HG02973 (cell line): ENCODE measurements around the gene TIMP3.

Source experiments
- ATAC-seq: cut with Tn5 transposase; IDR thresholded peaks from one replicate; pipeline ENCODE4 v1.9.1; 2021; ENCODE audit warnings: moderate library complexity; ENCODE audit not compliant: unreplicated experiment

The TIMP3 gene

DNA sequence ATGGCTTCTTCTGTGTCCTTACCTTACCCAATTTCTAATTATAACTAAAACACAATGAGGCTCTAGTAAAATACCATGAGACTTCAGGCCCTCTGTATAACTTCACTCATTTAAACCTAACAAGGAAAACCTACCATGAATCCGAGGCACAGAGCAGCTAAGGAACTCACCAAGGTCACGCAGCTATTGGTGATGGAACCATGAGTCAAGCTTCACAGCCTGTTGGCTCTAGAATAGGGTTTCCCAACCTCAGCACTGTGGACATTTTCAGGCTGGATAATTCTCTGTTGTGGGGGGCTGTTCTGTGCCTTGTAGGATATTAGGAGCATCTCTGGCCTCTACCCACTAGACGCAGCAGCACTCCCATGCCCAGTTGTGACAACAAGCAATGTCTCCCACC, 75.7 kb downstream of the TIMP3 start:
- ATAC-seq, result no peak

DNA sequence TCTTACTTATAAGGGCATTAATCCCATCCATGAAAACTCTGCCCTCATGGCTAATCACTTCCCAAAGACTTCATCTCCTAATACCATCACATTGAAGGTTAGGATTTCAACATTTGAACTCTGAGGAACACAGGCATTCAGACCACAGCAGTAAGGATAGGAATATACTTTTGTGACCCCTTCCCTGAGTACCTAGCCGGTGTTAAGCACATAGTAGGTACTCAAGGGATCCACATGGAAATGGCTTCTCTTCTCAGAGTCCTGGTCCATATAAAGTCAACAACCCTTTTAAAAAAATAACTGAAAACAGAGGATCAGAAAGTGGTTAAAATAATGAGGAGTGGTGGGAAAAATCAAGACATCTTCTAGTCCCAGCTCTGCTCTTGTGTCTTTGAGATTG, 78.0 kb downstream of the TIMP3 start:
- ATAC-seq, result no peak

- ATAC-seq, result no peak
These were observed 78.6 kb downstream of the TIMP3 start for GRCh38 chr22:32880061-32880460.

DNA sequence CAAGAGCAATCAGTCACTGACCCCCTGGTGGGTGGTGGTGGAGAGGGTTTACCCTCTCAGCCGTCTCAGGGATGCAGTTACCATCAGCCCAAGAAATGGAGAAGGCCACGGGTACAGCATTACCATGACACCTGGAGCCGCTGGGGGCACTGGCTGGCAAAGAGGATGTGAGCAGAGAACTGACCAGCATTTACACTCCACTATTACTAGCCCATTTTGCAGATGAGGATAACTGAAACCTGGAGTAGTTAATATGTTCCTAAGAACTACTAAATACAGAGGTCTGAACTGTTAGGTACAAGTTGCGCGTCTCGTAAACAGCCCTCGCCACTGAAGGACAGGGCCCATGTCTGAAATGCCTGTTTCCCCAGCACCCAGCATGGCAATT, 79.0 kb downstream of the TIMP3 start:
- ATAC-seq, result no peak

DNA sequence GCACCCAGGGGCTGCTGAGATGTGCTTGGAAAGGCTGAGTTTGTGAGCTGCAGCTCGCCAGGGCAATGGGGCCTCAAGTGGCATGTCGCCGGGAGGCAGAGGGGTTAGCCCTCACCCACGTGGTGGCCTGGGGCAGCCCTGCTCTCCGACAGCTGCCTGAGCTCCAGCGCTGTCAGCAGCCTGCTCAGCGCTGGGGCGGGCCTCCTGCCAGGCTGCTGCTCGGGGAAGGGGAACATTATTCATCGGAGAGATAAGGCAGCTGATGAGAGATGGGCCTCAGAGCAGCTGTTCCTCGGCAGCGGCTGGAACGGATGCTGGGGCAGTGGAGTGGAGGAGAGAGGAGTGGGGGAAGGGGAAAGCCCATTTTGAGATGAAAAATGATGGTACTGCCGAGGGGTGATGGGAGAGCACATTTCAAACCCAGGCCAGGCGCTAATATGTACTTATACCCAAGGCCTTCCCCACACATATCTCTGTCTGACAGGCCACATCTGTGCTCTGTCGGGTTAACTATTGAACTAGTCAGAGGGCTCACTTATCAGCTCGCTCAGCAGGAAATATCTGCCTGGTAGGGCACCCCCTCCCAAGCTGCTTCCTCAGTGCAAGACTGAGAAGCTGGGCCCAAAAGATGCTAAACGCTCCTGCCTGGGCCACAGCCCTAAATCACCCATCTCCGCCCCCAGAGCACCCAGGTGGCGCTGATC, 79.5 kb downstream of the TIMP3 start:
- no peak for ATAC-seq

GRCh38 chr22:32882360-32882755, 80.9 kb downstream of the TIMP3 start:
- ATAC-seq, result no peak

DNA sequence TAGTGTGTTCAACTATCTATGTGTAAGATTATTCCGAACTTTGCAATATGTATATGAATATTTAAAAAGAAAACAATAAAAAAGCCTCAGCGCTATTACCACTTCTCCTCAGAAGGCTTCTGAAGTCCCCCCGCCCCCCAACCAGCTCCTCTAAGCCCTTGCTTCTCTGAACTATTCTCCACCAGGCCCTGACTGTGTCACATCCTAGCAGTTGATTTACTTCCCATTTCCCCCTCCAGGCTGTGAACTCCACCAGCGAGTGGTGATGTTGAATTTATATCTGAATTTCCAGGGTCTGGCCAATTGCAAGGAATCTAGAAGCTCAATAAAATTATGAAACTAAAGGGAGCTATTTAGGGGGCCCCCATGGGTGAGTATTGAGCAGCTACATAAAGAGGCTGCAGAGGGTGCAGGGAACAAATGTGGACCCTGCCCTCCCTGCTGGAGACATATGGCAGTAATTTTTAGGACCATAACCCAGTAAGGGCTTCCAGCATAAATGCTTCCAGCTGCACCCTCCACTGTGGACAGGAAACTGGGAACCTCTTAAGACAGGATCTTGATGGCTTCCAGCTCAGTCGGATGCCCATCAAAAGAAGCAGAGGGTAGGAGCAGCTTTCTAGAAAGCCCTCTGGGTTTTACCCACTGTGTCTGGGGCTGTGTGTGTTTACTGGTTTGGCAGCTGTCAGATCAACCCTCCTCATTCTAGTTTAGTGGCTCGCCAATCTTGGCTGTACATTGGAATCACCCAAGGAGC, 81.4 kb downstream of the TIMP3 start:
- ATAC-seq, result no peak

- no peak for ATAC-seq
These were observed 85.9 kb downstream of the TIMP3 start for GRCh38 chr22:32887324-32887980.

GRCh38 chr22:32888976-32889375, 87.5 kb downstream of the TIMP3 start:
- no peak for ATAC-seq

- ATAC-seq, result no peak
These were observed 95.4 kb downstream of the TIMP3 start for GRCh38 chr22:32896891-32897290.

DNA sequence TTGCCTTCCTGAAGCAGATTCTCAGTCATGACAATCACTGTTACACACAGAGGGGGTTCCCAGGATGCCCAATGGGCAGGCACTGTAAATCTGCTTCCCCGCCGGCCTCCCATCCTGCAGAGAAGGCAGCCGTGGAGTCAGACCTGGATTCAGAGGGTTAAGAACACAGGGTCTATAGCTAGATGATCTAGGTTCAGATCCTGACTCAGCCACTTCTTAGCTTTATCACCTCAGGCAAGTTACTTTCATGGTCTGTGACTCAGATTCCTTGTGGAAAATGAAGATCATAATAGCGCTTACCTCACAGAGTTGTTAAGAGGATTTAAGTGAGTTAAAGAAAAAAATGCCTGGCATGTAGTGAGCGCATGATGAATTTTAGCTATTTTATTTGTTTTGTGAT, 95.9 kb downstream of the TIMP3 start:
- no peak for ATAC-seq

- no peak for ATAC-seq
These were observed 99.6 kb downstream of the TIMP3 start for GRCh38 chr22:32900886-32901635.

DNA sequence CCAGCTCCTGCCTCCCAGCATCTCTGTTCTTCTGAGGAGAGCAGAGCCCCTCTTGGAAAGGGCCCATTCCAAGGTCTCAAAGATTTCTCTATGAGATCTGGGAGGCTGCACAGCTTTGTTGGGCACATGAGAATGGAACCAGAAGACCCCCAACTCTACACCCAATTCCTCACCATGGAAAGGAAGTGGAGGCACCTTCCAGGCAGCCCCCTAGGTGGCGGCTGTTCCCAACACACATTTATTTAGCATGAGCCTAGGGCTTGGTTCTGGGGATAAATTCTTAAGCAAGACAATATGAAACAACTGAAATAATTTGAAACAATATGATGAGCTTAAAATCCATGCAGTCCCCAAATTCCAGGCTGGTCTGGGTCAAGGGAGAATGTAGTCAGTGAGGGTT, 100.4 kb downstream of the TIMP3 start:
- no peak for ATAC-seq

GRCh38 chr22:32903507-32903906, 102.0 kb downstream of the TIMP3 start:
- no peak for ATAC-seq

- ATAC-seq, result no peak
These were observed 102.5 kb downstream of the TIMP3 start for GRCh38 chr22:32904044-32904443.

DNA sequence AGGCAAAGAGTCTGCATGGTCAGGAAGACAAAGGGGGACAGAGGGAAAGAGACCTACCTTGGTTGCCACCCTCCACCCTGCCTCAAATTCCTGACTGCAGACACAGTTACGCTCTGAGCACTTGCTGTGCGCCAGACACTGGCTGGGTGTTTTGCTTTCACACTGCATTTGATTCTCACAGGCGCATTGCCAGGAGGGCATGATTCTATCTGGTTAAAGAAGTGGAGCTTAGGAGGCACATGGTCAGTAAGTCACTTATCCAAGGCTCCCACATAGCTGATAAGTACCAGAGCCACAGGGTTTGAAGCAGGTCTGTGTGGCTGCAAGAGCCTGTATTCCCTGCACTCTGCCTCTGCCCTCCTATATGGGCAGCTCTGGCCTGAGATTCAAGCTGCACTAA, 103.9 kb downstream of the TIMP3 start:
- no peak for ATAC-seq

DNA sequence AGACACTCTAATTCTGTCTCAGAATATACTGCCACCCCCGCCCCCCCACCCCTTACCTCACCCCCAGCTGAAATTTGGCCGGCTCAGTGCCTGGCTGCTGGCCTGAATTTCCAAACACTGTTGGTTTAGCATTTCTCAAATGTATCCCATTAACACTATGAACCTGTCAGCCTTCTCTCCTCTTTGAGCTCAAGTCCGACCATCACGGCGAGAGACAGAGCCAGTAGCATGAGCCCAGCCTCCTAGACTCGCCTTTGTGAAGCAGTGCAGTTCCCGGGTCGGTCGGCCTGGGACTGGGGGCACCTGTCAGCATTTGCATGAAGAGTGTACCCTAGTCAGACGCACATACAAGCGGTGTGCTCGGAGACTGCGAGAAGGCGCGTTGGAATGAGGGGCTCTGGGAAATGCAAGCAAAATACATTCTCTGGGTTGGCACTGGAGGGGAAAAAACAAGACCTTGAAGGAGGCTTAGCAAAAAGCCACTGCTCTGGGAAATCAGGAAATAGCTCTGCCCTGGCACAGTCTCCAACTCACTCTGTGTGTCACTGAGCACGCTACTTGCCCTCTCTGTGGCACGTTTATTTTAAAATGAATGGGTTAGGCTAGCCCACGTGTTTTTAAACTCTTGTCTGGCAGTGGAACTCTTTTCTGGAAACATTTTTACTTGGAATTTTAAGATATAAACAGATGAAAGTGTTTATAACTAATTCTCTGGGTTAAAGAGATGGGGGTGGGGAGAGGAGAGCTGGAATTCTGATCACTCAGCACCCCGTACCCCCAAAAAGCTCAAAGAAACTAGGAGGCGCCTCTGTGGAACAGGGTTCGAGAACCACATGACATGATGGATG, 108.3 kb downstream of the TIMP3 start:
- ATAC-seq, result no peak

- no peak for ATAC-seq
These were observed 108.9 kb downstream of the TIMP3 start for GRCh38 chr22:32910429-32910772.

DNA sequence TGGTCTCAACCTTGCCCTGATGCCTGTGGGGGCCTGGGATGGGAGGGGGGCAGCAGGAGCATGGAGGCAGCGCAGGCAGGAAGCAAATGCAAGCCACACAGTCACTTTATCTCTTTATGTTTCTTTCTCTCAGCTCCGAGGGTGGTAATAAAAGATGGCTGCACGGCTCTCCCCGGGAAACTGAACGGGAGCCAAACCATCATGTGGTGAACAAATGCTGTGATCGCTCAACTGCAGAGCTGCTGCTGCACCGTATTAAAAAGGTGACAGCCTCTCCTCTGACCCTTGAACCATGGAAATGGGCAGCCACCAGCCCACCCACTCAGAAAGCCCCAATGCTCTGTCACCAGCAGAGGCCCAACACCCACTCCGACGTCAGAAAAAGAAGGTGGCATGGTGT, 110.0 kb downstream of the TIMP3 start:
- no peak for ATAC-seq
